GM19468 (cell line): Measurements from ENCODE around the gene GAMT.

ENCODE experiments used
- ATAC-seq: cut with Tn5 transposase; IDR thresholded peaks from one replicate; pipeline ENCODE4 v1.9.1; 2021; ENCODE audit warnings: mild to moderate bottlenecking, moderate library complexity, moderate number of reproducible peaks; ENCODE audit not compliant: unreplicated experiment; ENCODE audit errors: extremely low read depth

GAMT gene

GRCh38 chr19:1370579-1371361 is 30.6 kb downstream of the GAMT start:
- ATAC-seq = no peak

GRCh38 chr19:1369214-1369805 is 32.0 kb downstream of the GAMT start:
- no peak for ATAC-seq

DNA sequence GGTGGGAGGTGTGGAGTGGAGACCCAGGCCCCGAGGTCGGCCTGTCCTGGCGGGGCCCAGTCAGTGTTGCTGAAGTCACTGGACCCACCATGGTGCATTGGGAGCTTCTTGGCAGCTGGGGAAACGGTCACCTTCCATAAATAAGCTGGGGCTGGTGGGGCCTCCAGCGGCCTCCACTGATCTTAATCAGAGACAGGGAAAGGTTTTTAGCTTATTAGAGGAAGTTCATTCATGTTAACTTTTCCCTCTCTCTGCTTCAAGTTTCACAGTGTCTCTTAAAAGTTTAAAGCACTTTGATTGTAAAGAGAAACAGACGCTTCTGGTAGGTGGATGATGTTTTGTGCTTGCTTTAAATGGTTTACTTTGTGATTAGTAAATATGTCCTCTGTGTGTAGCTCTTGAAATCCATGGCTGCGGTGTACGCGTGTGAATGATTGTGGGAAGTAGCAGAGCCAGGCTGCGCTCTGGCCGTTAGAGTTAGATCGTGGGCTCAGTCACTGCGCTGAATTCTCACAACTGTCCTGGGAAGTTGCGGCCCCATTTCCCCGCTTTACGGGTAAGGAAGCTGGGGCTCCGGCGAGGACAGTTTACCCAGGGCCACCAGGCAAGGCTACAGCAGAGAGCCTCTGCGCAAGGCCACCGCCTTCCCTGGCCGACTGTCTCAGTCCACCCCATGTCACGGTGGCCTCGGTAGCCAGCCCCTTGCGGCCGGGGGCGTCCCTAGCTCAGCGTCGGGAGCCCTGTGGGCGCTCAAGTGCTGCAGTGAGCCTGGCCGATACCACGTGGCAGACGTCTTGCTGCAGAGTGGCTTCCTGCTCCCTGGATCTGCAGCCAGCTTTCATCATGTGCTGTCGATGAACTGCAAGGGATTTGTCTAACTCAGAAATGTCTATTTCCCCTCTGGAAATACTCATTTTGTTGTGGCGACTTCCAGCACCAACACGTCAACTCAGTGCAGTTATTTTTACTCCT is 34.2 kb downstream of the GAMT start:
- ATAC-seq = no peak

DNA sequence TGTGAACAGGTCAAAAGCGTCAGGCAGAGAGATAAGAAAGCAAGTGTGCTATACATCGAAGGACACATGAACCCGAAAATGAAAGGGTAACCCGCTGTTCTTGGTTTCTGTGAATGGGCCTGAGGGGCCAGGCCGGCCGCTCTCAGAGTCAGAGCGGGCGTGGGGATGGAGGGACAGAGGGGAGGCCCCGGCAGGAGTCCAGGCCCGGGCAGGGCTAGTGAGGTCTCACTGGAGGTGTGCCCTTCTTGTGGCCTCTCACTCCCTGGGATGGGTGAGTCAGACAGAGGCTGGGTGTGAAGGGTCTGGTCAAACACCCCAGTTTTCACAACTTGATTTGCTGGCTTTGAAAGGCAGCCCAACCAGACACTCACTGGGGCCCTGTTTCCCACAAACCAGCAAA is 35.0 kb downstream of the GAMT start:
- no peak for ATAC-seq

DNA sequence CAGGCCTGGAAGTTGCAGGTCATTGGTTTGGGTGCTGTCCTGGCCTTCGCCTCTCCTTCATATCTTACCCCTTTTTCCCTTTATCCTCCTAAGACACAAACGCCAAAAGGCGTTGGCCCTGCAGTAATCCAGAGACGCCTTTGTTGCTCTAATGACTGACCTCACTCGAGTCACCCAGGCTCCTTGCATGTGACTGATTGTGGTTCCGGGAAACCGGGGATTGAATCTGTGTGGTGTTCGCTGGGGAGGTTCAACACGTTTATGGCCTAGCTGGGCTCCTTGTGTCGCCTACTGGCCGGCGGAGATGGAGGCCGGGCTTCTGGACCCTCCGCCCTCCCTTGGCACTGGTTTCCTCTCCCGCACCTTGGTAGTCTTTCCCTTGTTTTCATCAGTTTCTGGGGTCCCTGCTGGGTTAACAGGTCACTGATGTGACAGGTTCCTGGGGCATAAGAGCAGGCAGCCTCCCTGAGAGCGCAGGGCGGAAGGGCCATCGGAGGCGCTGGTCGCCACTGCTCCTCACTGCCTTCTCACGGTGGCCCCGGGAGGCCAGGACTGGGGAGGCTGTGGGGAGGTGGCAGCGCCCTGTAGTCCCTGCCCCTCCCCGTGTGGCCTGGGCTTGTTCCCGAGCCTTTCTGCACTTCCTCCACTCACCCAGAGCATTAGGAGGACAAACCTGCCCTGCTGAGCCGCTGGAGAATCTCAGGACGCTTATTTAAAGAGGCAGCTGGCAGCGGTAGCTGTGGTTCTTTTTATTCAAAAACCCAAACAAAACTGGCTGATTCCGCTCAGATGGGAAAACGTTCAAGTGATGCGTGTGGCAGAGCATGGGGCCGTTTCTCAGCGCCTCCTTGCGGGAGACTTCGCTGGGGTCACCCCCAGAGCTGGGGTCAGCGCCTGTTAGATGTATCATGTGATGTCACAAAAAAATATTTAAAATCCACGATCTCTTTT is 35.7 kb downstream of the GAMT start:
- ATAC-seq = no peak

DNA sequence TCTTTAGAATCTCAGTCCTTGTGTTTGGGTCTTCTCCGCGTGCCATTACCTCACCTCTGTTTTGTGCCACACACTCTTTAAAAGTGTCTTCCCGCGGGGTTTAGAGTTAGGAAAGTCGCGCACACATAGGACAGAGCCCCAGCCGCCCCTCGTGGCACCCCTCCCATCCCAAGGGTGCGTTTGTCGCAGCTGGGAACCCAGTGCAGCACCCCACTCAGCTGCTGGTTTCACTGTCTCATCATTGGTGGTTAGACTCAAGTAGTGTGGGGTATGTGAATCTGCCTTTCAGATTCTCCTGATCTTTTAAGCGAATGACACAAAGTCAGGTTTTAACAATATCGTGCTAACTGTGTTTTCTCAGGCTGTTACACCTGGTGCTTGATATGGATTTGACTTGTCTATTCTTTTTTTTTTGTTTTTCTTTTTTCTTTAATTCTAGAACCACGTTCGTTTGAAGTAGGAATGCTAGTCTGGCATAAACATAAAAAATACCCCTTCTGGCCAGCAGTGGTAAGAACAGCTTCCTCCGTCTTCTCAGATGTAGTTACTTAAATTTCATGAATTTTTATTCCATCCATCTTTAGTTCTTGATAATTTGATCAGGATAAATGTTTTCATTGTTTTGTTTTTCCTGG is 37.2 kb downstream of the GAMT start:
- no peak for ATAC-seq

DNA sequence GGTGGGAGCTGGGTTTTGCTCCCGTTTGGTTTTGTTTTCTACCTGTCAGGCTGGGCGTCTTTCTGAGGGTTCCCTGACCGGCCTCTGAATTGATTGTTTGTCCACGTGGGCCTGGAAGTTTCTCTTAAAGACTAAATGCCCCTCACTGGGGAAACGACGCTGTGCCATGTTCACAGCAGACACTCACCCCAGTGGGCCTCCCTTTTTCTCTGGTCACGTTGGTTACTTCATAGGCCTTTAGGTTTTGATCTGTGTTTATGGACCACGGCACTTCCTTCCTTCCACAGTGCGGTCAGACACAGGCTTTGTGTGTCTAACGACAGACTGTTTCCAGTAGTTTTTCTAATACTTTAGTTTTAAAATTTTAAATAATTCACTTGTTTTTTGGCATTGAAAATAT is 37.7 kb downstream of the GAMT start:
- no peak for ATAC-seq

- ATAC-seq = no peak
Measured at GRCh38 chr19:1362387-1363257, 38.7 kb downstream of the GAMT start.

GRCh38 chr19:1361601-1362386 is 39.5 kb downstream of the GAMT start:
- ATAC-seq = no peak

GRCh38 chr19:1360818-1361461 is 40.4 kb downstream of the GAMT start:
- no peak for ATAC-seq

GRCh38 chr19:1360126-1360817 is 41.1 kb downstream of the GAMT start:
- no peak for ATAC-seq

- no peak for ATAC-seq
Measured at GRCh38 chr19:1357531-1358109, 43.7 kb downstream of the GAMT start.

- no peak for ATAC-seq
Measured at GRCh38 chr19:1356508-1356865, 44.9 kb downstream of the GAMT start.

GRCh38 chr19:1355568-1356507 is 45.5 kb downstream of the GAMT start:
- no peak for ATAC-seq

GRCh38 chr19:1354970-1355567 is 46.3 kb downstream of the GAMT start:
- no peak for ATAC-seq
